ENCODE data around the gene CTBP2. TPM values are rescaled to one million over a fixed set of nuclear protein-coding genes. Genes with fewer than 3 reads are reported as not detected.

Gene CTBP2
- total RNA-seq, 2 donors from 2014 or later, result 26.0 to 36.0 TPM

DNA sequence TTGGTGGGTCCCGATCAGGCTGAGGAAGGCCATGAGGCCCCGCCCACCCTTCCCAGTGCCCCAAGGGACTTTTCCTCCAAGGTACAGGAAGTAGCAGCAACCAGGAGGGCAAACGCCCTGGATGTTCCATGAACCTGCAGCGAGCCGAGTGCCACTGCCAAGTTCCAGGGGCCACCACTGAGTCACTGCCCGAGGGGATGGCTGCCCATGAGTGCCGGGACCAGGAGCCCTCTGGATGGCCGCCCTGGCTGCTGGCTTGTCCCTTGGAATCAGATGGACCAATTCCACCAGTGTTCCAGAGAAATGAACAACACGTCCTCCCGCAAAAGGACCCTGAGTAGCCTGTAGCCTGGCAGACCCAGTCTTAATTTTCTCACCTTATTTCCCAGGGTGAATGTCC is 144.2 kb downstream of the CTBP2 start:
- Histone ChIP-seq H3K36me3 (no peaks in the 10 kb centered on the region), H3K4me1 (peaks cover 0 to 95% of the 10 kb centered on the region in 2 donors), H3K9me3 (no peaks in the 10 kb centered on the region), H3K27me3 (no peaks in the 10 kb centered on the region), H3K4me3 (peak overlapping the region in 1 of 2 donors; percentile 7), H3K27ac (peak overlapping the region; percentile 79 to 82)
- no peak for DNase-seq (ENCODE audit: low spot score)
- TF ChIP-seq, protein P1, sequence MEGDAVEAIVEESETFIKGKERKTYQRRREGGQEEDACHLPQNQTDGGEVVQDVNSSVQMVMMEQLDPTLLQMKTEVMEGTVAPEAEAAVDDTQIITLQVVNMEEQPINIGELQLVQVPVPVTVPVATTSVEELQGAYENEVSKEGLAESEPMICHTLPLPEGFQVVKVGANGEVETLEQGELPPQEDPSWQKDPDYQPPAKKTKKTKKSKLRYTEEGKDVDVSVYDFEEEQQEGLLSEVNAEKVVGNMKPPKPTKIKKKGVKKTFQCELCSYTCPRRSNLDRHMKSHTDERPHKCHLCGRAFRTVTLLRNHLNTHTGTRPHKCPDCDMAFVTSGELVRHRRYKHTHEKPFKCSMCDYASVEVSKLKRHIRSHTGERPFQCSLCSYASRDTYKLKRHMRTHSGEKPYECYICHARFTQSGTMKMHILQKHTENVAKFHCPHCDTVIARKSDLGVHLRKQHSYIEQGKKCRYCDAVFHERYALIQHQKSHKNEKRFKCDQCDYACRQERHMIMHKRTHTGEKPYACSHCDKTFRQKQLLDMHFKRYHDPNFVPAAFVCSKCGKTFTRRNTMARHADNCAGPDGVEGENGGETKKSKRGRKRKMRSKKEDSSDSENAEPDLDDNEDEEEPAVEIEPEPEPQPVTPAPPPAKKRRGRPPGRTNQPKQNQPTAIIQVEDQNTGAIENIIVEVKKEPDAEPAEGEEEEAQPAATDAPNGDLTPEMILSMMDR (IDR thresholded peaks at IDR 0.05), result no peak

DNA sequence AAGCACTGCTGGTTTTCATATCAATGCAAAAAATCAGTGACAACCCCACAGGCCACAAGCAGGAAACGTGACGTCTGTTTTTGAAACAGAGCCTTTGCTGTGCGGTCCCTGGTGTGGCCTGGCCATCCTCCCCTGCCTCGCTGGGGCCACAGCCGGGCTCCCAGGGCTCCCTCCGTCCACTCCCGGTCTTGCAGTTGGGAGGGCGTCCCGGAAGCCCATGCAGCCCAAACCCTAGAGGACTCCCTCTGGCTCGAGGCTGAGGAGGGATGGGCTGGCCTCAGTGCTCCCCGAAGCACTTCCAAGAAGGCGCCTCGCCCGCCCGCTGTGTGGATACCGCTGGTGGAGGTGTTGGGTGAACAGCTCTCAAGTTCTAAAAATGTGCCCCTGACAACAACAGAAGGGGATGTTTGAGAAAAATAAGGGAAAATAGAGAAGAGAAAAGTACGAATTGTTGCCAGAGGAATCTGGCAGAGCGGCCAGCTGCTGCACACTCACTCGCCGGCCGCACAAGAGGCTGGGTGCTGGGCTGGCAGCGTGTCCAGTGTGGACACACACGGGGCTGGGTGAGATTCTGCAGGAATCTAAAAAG is 144.9 kb downstream of the CTBP2 start:
- H3K27me3 ChIP-seq, result no peaks in the 10 kb centered on the region
- H3K4me1 ChIP-seq, result peaks cover 0 to 95% of the 10 kb centered on the region in 2 donors
- DNase-seq (ENCODE audit: low spot score), result no peak
- H3K9me3 ChIP-seq, result no peaks in the 10 kb centered on the region
- H3K36me3 ChIP-seq, result no peaks in the 10 kb centered on the region
- H3K27ac ChIP-seq, result peak overlapping the region; percentile 79 to 82
- H3K4me3 ChIP-seq, result peak overlapping the region in 1 of 2 donors; percentile 7
- TF ChIP-seq, protein P1 (IDR thresholded peaks at IDR 0.05), result no peak

DNA sequence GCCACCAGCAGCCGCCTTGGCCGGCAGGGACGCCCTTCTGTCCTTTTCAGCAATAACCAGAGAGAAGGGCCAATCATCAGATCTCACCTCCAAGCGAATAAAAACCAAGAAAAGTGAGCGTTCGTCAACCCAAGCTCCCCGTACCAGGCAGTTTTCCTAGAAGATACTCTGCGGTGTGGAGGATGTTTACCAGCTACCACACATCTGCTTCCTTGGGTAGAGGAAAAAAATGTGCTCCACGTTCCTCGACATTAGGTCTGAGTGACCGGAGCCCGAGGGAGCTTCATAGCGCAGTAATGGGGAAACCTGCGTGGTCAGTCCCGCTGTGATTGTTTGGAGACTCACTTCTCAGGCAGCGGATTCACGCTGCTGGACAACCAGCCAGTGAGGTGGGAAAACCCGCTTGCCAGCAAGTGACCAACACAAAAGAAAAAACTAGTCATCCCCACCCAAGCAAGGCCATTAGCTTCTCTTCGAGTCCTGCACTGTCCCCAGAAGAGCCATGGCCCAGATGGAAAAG is 145.5 kb downstream of the CTBP2 start:
- no peak for DNase-seq (ENCODE audit: low spot score)
- Histone ChIP-seq H3K4me3 (no peak overlapping the region), H3K27ac (peak overlapping the region; percentile 79 to 82), H3K4me1 (peaks cover 0 to 95% of the 10 kb centered on the region in 2 donors), H3K27me3 (no peaks in the 10 kb centered on the region), H3K9me3 (no peaks in the 10 kb centered on the region), H3K36me3 (no peaks in the 10 kb centered on the region)
- TF ChIP-seq, protein P1 (IDR thresholded peaks at IDR 0.05), result no peak

DNA sequence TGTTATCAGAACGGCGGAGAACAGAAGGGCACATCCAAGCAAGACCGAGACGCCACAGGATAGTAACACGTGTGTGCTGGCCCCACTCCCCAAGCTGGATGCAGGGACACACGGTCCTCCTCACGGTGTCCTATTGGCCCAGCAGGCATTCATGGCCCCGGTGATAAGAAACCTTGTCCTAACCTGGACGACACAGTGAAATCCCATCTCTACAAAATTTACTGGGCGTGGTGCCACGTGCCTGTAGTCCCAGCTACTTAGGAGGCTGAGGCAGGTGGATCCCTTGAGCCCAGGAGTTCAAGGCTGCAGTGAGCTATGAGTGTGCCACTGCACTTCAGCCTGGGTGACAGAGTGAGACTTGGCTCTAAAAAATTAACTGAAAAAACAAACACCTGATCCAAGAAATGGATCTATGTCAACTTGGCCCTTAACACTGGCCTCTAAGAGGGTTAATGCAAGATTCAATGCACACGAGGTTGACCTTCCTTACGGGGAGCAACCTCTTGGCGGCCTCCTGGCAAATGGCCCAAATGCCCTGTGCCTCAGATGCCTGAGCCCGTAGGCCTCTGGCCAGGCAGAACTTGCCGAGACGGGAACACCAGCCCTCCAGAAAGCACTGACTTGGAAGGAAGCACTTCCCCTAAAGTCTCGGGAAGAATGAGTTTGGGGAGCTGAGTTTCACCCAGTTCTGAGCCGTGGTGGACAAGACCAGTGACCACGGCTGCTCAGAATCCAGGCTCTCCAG is 146.1 kb downstream of the CTBP2 start:
- Histone ChIP-seq H3K4me3 (no peak overlapping the region), H3K36me3 (no peaks in the 10 kb centered on the region), H3K9me3 (no peaks in the 10 kb centered on the region), H3K4me1 (peaks cover 0 to 95% of the 10 kb centered on the region in 2 donors), H3K27me3 (no peaks in the 10 kb centered on the region), H3K27ac (peak overlapping the region; percentile 79 to 82)
- DNase-seq (ENCODE audit: low spot score), result no peak
- TF ChIP-seq, protein P1 (IDR thresholded peaks at IDR 0.05), result no peak

DNA sequence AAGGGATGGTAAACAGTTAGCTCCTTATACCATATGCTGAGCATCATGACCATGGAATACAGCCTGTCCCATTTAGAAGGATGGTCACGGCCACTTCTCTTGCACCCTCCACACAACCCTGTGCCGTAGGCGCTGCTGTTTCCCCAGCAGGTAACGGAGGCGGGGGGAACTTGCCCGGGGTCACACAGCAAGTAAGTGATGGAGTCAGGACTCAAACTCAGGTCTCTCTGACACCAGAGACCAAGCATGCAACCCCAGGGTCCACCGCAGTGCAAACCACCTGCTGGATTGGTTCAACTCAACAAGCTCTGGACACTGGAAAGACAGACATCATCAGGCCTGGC is 146.9 kb downstream of the CTBP2 start:
- H3K36me3 ChIP-seq, result no peaks in the 10 kb centered on the region
- H3K27me3 ChIP-seq, result no peaks in the 10 kb centered on the region
- no peak overlapping the region for H3K27ac ChIP-seq
- H3K9me3 ChIP-seq, result no peaks in the 10 kb centered on the region
- H3K4me1 ChIP-seq, result peaks cover 0 to 91% of the 10 kb centered on the region in 2 donors
- DNase-seq (ENCODE audit: low spot score), result no peak
- TF ChIP-seq, protein P1 (IDR thresholded peaks at IDR 0.05), result no peak
- H3K4me3 ChIP-seq, result no peak overlapping the region
